Measurements from ENCODE around the gene MXD4. TPM values are rescaled to one million over a fixed set of nuclear protein-coding genes. Genes with fewer than 3 reads are reported as not detected.

MXD4 gene
- total RNA-seq, 2 donors from 2014 or later, result 36.7 to 43.3 TPM

GRCh38 chr4:2255501-2256155, 6.3 kb downstream of the MXD4 start:
- Histone ChIP-seq H3K36me3 (peaks cover 10% of the 10 kb centered on the region), H3K9ac (ENCODE audit: low read depth in 2 of 2, low read length in 2 of 2) (no peak overlapping the region), H3K4me1 (peaks cover 8% of the 10 kb centered on the region), H3K27ac (no peak overlapping the region), H3K4me3 (no peak overlapping the region), H3K9me3 (no peaks in the 10 kb centered on the region), H3K27me3 (no peaks in the 10 kb centered on the region)
- TF ChIP-seq CTCF (IDR thresholded peaks at IDR 0.05), result no peak
- intact Hi-C loops (cut with DNase I), result no loop called here
- DNase-seq, result peak; percentile 17

- no peak for TF ChIP-seq CTCF (IDR thresholded peaks at IDR 0.05)
- Histone ChIP-seq H3K4me3 (no peak overlapping the region), H3K27me3 (no peaks in the 10 kb centered on the region), H3K36me3 (peaks cover 10% of the 10 kb centered on the region), H3K4me1 (peaks cover under 1% of the 10 kb centered on the region), H3K9ac (ENCODE audit: low read depth in 2 of 2, low read length in 2 of 2) (no peak overlapping the region), H3K27ac (no peak overlapping the region), H3K9me3 (no peaks in the 10 kb centered on the region)
- peak; percentile 14 for DNase-seq
- intact Hi-C loops (cut with DNase I), result no loop called here
These were observed 7.0 kb downstream of the MXD4 start for GRCh38 chr4:2254665-2255500.

GRCh38 chr4:2253160-2254084, 8.5 kb downstream of the MXD4 start:
- no peaks in the 10 kb centered on the region for H3K4me1 ChIP-seq
- H3K4me3 ChIP-seq, result no peak overlapping the region
- no peak overlapping the region for H3K9ac ChIP-seq (ENCODE audit: low read depth in 2 of 2, low read length in 2 of 2)
- DNase-seq, result peak; percentile 15
- peaks cover 16% of the 10 kb centered on the region for H3K36me3 ChIP-seq
- no peak for TF ChIP-seq CTCF (IDR thresholded peaks at IDR 0.05)
- H3K27me3 ChIP-seq, result no peaks in the 10 kb centered on the region
- intact Hi-C loops (cut with DNase I), result no loop called here
- H3K27ac ChIP-seq, result no peak overlapping the region
- no peaks in the 10 kb centered on the region for H3K9me3 ChIP-seq

DNA sequence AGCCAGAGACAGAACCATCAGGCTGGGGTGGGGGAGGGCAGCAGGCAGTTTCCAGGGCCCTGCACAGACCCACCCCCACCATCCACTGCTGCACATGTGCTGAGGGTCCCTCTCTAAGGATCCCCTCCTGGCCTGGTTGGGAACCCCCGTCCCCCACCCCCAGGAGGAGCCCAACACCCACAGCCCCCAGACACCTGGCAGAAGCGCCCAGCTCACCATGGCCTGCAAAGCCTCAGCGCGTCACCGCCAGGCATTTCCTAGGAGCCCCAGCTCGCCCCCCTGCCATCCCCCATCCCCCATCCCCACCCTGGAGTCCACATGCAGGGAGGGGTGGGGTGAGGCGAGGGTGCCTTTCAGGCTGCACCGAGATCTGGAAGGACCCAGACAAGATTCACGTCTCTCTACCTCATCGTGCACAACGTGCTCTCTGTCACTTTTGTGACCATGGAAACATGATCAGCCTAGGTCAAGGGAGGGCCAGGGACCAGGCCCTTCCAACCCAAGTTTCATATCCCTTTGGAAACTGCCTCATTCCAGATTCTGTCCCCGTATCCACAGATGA, 9.3 kb downstream of the MXD4 start:
- peak; percentile 10 for DNase-seq
- intact Hi-C loops (cut with DNase I), result no loop called here
- H3K9ac ChIP-seq (ENCODE audit: low read depth in 2 of 2, low read length in 2 of 2), result no peak overlapping the region
- H3K27me3 ChIP-seq, result no peaks in the 10 kb centered on the region
- TF ChIP-seq CTCF (IDR thresholded peaks at IDR 0.05), result no peak
- H3K36me3 ChIP-seq, result peaks cover 16% of the 10 kb centered on the region
- no peak overlapping the region for H3K27ac ChIP-seq
- no peak overlapping the region for H3K4me3 ChIP-seq
- H3K4me1 ChIP-seq, result no peaks in the 10 kb centered on the region
- no peaks in the 10 kb centered on the region for H3K9me3 ChIP-seq

Data from colonic mucosa (tissue), 4 donors.